Measurements from ENCODE around the gene CYB561. TPM values are rescaled to one million over a fixed set of nuclear protein-coding genes. Genes with fewer than 3 reads are reported as not detected.

Gene CYB561
- total and polyA plus RNA-seq, 2 experiments from 2014 or later, result 13.7 to 30.9 TPM

DNA sequence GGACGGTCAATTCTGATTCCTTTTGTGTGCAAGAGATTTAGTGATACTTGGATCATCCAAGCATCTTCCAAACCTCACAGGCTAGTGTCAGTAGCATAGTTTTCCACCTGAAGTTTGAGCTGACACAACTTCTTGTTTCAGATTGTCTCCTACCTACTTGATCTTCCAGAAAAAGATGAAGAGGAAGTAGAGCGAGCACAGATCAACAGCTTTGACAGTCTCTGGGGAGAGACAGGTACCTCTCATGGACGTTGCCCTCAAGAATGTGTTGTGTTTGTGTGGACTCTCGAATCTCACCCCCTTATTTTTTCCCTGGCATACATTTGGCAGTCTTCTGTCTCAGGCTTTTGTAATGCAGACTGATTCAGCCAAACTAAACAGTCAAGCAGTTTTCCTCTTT lies 47.4 kb downstream of the CYB561 start:
- Histone ChIP-seq H3K4me3 (no peak overlapping the region), H2AFZ (no peak overlapping the region), H3K9me2 (ENCODE audit: insufficient read depth) (no peaks in the 10 kb centered on the region), H3K36me3 (ENCODE audit: insufficient read depth) (no peaks in the 10 kb centered on the region), H3K4me1 (ENCODE audit: insufficient read depth) (no peaks in the 10 kb centered on the region), H3F3A (replicated peaks; ENCODE audit: low read depth) (no peaks in the 10 kb centered on the region), H3K27ac (ENCODE audit: low read depth) (no peak overlapping the region), H3K27me3 (ENCODE audit: insufficient read depth) (no peaks in the 10 kb centered on the region), H4K20me1 (replicated peaks; ENCODE audit: insufficient read depth) (no peaks in the 10 kb centered on the region), H3K79me2 (replicated peaks; ENCODE audit: insufficient read depth) (no peaks in the 10 kb centered on the region), H3K4me2 (no peak overlapping the region)
- Mint-ChIP-seq H3K9me3 (no peaks in the 10 kb centered on the region), H3K27ac (peak overlapping the region; percentile 21), H3K27me3 (ENCODE audit: insufficient read depth, low read depth, poor library complexity) (no peaks in the 10 kb centered on the region), H3K36me3 (ENCODE audit: low read depth) (no peaks in the 10 kb centered on the region), H3K4me3 (no peak overlapping the region), H3K4me1 (peaks cover 11% of the 10 kb centered on the region; the same call in 2 of the 3 replicates)
- TF ChIP-seq, protein P1, sequence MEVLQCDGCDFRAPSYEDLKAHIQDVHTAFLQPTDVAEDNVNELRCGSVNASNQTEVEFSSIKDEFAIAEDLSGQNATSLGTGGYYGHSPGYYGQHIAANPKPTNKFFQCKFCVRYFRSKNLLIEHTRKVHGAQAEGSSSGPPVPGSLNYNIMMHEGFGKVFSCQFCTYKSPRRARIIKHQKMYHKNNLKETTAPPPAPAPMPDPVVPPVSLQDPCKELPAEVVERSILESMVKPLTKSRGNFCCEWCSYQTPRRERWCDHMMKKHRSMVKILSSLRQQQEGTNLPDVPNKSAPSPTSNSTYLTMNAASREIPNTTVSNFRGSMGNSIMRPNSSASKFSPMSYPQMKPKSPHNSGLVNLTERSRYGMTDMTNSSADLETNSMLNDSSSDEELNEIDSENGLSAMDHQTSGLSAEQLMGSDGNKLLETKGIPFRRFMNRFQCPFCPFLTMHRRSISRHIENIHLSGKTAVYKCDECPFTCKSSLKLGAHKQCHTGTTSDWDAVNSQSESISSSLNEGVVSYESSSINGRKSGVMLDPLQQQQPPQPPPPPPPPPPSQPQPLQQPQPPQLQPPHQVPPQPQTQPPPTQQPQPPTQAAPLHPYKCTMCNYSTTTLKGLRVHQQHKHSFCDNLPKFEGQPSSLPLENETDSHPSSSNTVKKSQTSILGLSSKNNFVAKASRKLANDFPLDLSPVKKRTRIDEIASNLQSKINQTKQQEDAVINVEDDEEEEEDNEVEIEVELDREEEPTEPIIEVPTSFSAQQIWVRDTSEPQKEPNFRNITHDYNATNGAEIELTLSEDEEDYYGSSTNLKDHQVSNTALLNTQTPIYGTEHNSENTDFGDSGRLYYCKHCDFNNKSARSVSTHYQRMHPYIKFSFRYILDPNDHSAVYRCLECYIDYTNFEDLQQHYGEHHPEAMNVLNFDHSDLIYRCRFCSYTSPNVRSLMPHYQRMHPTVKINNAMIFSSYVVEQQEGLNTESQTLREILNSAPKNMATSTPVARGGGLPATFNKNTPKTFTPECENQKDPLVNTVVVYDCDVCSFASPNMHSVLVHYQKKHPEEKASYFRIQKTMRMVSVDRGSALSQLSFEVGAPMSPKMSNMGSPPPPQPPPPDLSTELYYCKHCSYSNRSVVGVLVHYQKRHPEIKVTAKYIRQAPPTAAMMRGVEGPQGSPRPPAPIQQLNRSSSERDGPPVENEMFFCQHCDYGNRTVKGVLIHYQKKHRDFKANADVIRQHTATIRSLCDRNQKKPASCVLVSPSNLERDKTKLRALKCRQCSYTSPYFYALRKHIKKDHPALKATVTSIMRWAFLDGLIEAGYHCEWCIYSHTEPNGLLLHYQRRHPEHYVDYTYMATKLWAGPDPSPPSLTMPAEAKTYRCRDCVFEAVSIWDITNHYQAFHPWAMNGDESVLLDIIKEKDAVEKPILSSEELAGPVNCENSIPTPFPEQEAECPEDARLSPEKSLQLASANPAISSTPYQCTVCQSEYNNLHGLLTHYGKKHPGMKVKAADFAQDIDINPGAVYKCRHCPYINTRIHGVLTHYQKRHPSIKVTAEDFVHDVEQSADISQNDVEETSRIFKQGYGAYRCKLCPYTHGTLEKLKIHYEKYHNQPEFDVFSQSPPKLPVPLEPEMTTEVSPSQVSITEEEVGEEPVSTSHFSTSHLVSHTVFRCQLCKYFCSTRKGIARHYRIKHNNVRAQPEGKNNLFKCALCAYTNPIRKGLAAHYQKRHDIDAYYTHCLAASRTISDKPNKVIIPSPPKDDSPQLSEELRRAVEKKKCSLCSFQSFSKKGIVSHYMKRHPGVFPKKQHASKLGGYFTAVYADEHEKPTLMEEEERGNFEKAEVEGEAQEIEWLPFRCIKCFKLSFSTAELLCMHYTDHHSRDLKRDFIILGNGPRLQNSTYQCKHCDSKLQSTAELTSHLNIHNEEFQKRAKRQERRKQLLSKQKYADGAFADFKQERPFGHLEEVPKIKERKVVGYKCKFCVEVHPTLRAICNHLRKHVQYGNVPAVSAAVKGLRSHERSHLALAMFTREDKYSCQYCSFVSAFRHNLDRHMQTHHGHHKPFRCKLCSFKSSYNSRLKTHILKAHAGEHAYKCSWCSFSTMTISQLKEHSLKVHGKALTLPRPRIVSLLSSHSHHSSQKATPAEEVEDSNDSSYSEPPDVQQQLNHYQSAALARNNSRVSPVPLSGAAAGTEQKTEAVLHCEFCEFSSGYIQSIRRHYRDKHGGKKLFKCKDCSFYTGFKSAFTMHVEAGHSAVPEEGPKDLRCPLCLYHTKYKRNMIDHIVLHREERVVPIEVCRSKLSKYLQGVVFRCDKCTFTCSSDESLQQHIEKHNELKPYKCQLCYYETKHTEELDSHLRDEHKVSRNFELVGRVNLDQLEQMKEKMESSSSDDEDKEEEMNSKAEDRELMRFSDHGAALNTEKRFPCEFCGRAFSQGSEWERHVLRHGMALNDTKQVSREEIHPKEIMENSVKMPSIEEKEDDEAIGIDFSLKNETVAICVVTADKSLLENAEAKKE (CRISPR knock-in tag; IDR thresholded peaks at IDR 0.05), result no peak
- TF ChIP-seq EZH2 (IDR thresholded peaks at IDR 0.05; ENCODE audit: low read depth, unreplicated experiment) (no peak), ZNF331 (CRISPR knock-in tag; IDR thresholded peaks at IDR 0.05; ENCODE audit: low read depth) (no peak), EZH2phosphoT487 (IDR thresholded peaks at IDR 0.05; ENCODE audit: unreplicated experiment) (no peak), CREB1 (CRISPR knock-in tag; IDR thresholded peaks at IDR 0.05; ENCODE audit: low read depth) (no peak), REST (IDR thresholded peaks at IDR 0.05; ENCODE audit: unreplicated experiment) (no peak), STAT1 (IDR thresholded peaks at IDR 0.05; ENCODE audit: unreplicated experiment) (no peak), NANOG (IDR thresholded peaks at IDR 0.05; ENCODE audit: borderline replicate concordance) (no peak)
- TF ChIP-seq, protein P2, sequence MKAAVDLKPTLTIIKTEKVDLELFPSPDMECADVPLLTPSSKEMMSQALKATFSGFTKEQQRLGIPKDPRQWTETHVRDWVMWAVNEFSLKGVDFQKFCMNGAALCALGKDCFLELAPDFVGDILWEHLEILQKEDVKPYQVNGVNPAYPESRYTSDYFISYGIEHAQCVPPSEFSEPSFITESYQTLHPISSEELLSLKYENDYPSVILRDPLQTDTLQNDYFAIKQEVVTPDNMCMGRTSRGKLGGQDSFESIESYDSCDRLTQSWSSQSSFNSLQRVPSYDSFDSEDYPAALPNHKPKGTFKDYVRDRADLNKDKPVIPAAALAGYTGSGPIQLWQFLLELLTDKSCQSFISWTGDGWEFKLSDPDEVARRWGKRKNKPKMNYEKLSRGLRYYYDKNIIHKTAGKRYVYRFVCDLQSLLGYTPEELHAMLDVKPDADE (IDR thresholded peaks at IDR 0.05), result no peak
- DNase-seq (ENCODE audit: low spot score) (no peak), ATAC-seq (no peak)

All from GM23338 (cell line).